HFFc6 (cell line): ENCODE data around the gene SLC25A23. TPM values are rescaled to one million over a fixed set of nuclear protein-coding genes. Genes with fewer than 3 reads are reported as not detected.

Experiments
- DNase-seq: peaks from one replicate; pipeline ENCODE4 v3.0.0-alpha.2; 2018
- H3K27ac Mint-ChIP-seq: 2 replicates; pipeline ENCODE4 v1.8.0; 2020; ENCODE audit warnings: mild to moderate bottlenecking, mixed read lengths
- H3K27me3 Mint-ChIP-seq: 2 replicates; pipeline ENCODE4 v1.8.0; 2021; ENCODE audit warnings: mild to moderate bottlenecking, moderate library complexity, mixed read lengths; ENCODE audit not compliant: insufficient read depth
- H3K36me3 Mint-ChIP-seq: 2 replicates; pipeline ENCODE4 v1.8.0; 2021; ENCODE audit warnings: low read depth, mixed read lengths
- H3K4me1 Mint-ChIP-seq: 2 replicates; pipeline ENCODE4 v1.8.0; 2020; ENCODE audit warnings: low read depth, mixed read lengths
- H3K4me3 Mint-ChIP-seq: 2 replicates; pipeline ENCODE4 v1.8.0; 2020; ENCODE audit warnings: mild to moderate bottlenecking, moderate library complexity, mixed read lengths
- H3K9me3 Mint-ChIP-seq: 2 replicates; pipeline ENCODE4 v1.8.0; 2020; ENCODE audit warnings: mild to moderate bottlenecking, mixed read lengths
- CTCF ChIP-seq: fragments of 200-600 bp; sonication (generic); IDR thresholded peaks from 2 replicates; pipeline ENCODE4 v1.5.0; 2021; ENCODE audit warnings: antibody characterized with exemption, mild to moderate bottlenecking
- total RNA-seq, 6 experiments: library from RNA; stranded (reverse); fragmentation: NEBNext Ultra II Directional; extraction: Animal tissue kit (Norgen Biotek cat#: 25700); gene quantifications; 2 replicates in 1 of 6; 3 replicates in 5 of 6; pipeline ENCODE4 v1.2.3, GENCODE V29; 2021

The SLC25A23 gene
- total RNA-seq, 6 experiments from 2014 or later, result 15.4 to 25.3 (median 16.8) TPM

- no peak for DNase-seq
- no peak overlapping the region for H3K4me3 Mint-ChIP-seq
- H3K27ac Mint-ChIP-seq, result no peak overlapping the region
- no peaks in the 10 kb centered on the region for H3K36me3 Mint-ChIP-seq
- peaks cover 18% of the 10 kb centered on the region for H3K27me3 Mint-ChIP-seq
- no peaks in the 10 kb centered on the region for H3K4me1 Mint-ChIP-seq
- TF ChIP-seq CTCF, result no peak
- no peaks in the 10 kb centered on the region for H3K9me3 Mint-ChIP-seq
Observed at GRCh38 chr19:6478815-6479214, 19.2 kb upstream of the SLC25A23 start.

GRCh38 chr19:6476896-6477431 lies 17.4 kb upstream of the SLC25A23 start:
- Mint-ChIP-seq H3K36me3 (no peaks in the 10 kb centered on the region), H3K4me1 (no peaks in the 10 kb centered on the region), H3K4me3 (no peak overlapping the region), H3K27ac (no peak overlapping the region), H3K27me3 (peaks cover 8% of the 10 kb centered on the region; the same call in 1 of the 2 replicates), H3K9me3 (no peaks in the 10 kb centered on the region)
- no peak for TF ChIP-seq CTCF
- DNase-seq, result no peak

GRCh38 chr19:6476155-6476895 lies 16.7 kb upstream of the SLC25A23 start:
- DNase-seq, result peak; percentile 4
- Mint-ChIP-seq H3K4me3 (no peak overlapping the region), H3K27ac (no peak overlapping the region), H3K9me3 (no peaks in the 10 kb centered on the region), H3K36me3 (no peaks in the 10 kb centered on the region), H3K4me1 (no peaks in the 10 kb centered on the region), H3K27me3 (peaks cover 9% of the 10 kb centered on the region; the same call in 1 of the 2 replicates)
- TF ChIP-seq CTCF, result no peak

GRCh38 chr19:6475321-6476108 lies 15.9 kb upstream of the SLC25A23 start:
- no peak for TF ChIP-seq CTCF
- no peaks in the 10 kb centered on the region for H3K9me3 Mint-ChIP-seq
- DNase-seq, result no peak
- H3K36me3 Mint-ChIP-seq, result no peaks in the 10 kb centered on the region
- peaks cover 10% of the 10 kb centered on the region for H3K27me3 Mint-ChIP-seq
- no peak overlapping the region for H3K4me3 Mint-ChIP-seq
- no peak overlapping the region for H3K27ac Mint-ChIP-seq
- no peaks in the 10 kb centered on the region for H3K4me1 Mint-ChIP-seq

- Mint-ChIP-seq H3K4me3 (no peak overlapping the region), H3K27ac (no peak overlapping the region)
- no peak for TF ChIP-seq CTCF
Observed at GRCh38 chr19:6473647-6474046, 14.1 kb upstream of the SLC25A23 start.

More at GRCh38 chr19:6473647-6474046, 14.1 kb upstream of the SLC25A23 start:
- no peaks in the 10 kb centered on the region for H3K4me1 Mint-ChIP-seq
- no peaks in the 10 kb centered on the region for H3K36me3 Mint-ChIP-seq
- DNase-seq, result no peak
- peaks cover 11% of the 10 kb centered on the region for H3K27me3 Mint-ChIP-seq
- no peaks in the 10 kb centered on the region for H3K9me3 Mint-ChIP-seq
